GM23338 (cell line): ENCODE results near the gene TTLL5.

Experiments used
- CREB1 ChIP-seq: fragments of 250-450 bp; sonication (Bioruptor Pico); IDR thresholded peaks from 2 replicates; pipeline ENCODE4 v1.5.0; 2020; ENCODE audit warnings: low read depth, mild to moderate bottlenecking, moderate library complexity
- CTCF ChIP-seq, 2 experiments: fragments of 200-600 bp in 1 of 2; sonication (generic) in 1 of 2; conservative IDR thresholded peaks; 2 replicates each; pipeline versions ENCODE4 v1.5.1 to v1.6.1; 2016 to 2017; ENCODE audit warnings: antibody characterized with exemption in 2 of 2, low read depth in 2 of 2, mild to moderate bottlenecking in 2 of 2, moderate library complexity in 1 of 2
- ETS1 ChIP-seq: IDR thresholded peaks from 2 replicates; pipeline ENCODE4 v1.6.1; 2016; ENCODE audit warnings: antibody characterized with exemption
- EZH2 ChIP-seq: fragments of 200-600 bp; sonication (generic); IDR thresholded peaks from one replicate; pipeline ENCODE4 v1.8.0; 2017; ENCODE audit warnings: antibody characterized with exemption, mild to moderate bottlenecking, low read depth; ENCODE audit not compliant: unreplicated experiment
- EZH2phosphoT487 ChIP-seq: fragments of 200-600 bp; sonication (generic); IDR thresholded peaks from one replicate; pipeline ENCODE4 v1.8.1; 2018; ENCODE audit warnings: antibody characterized with exemption; ENCODE audit not compliant: unreplicated experiment
- JUNB ChIP-seq: IDR thresholded peaks from one replicate; pipeline ENCODE4 v1.6.1; 2016; ENCODE audit warnings: antibody characterized with exemption; ENCODE audit not compliant: unreplicated experiment
- NANOG ChIP-seq: IDR thresholded peaks from 2 replicates; pipeline ENCODE4 v1.6.1; 2016; ENCODE audit warnings: antibody characterized with exemption, borderline replicate concordance
- POLR2AphosphoS5 ChIP-seq: IDR thresholded peaks from 2 replicates; pipeline ENCODE4 v1.6.1; 2016; ENCODE audit warnings: antibody characterized with exemption, low read depth
- REST ChIP-seq: IDR thresholded peaks from one replicate; pipeline ENCODE4 v1.6.1; 2018; ENCODE audit warnings: antibody characterized with exemption; ENCODE audit not compliant: unreplicated experiment
- STAT1 ChIP-seq: IDR thresholded peaks from one replicate; pipeline ENCODE4 v1.6.1; 2016; ENCODE audit warnings: antibody characterized with exemption; ENCODE audit not compliant: unreplicated experiment
- ZNF331 ChIP-seq: fragments of 250-450 bp; sonication (Bioruptor Pico); IDR thresholded peaks from 2 replicates; pipeline ENCODE4 v1.5.0; 2020; ENCODE audit warnings: low read depth, mild to moderate bottlenecking, moderate library complexity
- ZNF462 ChIP-seq: fragments of 250-450 bp; sonication (Bioruptor Pico); IDR thresholded peaks from 2 replicates; pipeline ENCODE4 v1.5.0; 2020; ENCODE audit warnings: mild to moderate bottlenecking, moderate library complexity

GRCh38 chr14:75812622-75813021 lies 151.6 kb downstream of the TTLL5 start:
- TF ChIP-seq CTCF (conservative IDR thresholded peaks at IDR 0.05; ENCODE audit: low read depth in 2 of 2) (no peak), REST (no peak), EZH2 (no peak), EZH2phosphoT487 (no peak), CREB1 (CRISPR knock-in tag) (no peak), POLR2AphosphoS5 (no peak), ETS1 (no peak), JUNB (no peak), ZNF331 (CRISPR knock-in tag) (no peak), NANOG (no peak), STAT1 (no peak), ZNF462 (CRISPR knock-in tag) (no peak)
